ENCODE measurements around the gene NUDT5.

DNA sequence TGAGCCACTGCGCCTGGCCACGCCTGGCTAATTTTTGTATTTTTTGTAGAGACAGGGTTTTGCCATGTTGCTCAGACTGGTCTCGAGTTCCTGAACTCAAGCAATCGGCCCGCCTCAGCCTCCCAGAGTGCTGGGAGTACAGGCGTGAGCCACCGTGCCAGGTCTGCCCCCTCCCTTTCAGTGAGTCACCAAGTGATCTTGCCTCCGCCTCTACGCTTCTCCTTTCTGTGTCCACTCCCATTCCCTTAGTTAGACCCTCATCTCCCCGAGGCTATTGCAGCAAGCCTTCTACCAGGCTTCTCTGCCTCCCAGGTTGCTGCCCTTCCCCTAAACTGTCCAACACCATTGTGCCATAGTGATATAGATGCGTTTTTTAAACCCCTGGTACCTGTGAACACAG, 33.2 kb upstream of the NUDT5 start:
- TF ChIP-seq, protein P1, sequence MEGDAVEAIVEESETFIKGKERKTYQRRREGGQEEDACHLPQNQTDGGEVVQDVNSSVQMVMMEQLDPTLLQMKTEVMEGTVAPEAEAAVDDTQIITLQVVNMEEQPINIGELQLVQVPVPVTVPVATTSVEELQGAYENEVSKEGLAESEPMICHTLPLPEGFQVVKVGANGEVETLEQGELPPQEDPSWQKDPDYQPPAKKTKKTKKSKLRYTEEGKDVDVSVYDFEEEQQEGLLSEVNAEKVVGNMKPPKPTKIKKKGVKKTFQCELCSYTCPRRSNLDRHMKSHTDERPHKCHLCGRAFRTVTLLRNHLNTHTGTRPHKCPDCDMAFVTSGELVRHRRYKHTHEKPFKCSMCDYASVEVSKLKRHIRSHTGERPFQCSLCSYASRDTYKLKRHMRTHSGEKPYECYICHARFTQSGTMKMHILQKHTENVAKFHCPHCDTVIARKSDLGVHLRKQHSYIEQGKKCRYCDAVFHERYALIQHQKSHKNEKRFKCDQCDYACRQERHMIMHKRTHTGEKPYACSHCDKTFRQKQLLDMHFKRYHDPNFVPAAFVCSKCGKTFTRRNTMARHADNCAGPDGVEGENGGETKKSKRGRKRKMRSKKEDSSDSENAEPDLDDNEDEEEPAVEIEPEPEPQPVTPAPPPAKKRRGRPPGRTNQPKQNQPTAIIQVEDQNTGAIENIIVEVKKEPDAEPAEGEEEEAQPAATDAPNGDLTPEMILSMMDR (IDR thresholded peaks at IDR 0.05; ENCODE audit: low read depth, low read length), result no peak
- no peak for TF ChIP-seq POLR2A (IDR thresholded peaks at IDR 0.05; ENCODE audit: extremely low read depth, insufficient read length)
- TF ChIP-seq, protein P2, sequence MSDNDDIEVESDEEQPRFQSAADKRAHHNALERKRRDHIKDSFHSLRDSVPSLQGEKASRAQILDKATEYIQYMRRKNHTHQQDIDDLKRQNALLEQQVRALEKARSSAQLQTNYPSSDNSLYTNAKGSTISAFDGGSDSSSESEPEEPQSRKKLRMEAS (IDR thresholded peaks at IDR 0.05; ENCODE audit: low read depth, low read length), result no peak

Data from NB4 (cell line).